GM12872 (cell line): Measurements from ENCODE around the gene DNM3.

Source experiments
- CTCF ChIP-seq: IDR thresholded peaks from 3 replicates; pipeline ENCODE4 v1.5.1; 2011; ENCODE audit warnings: low read depth, mild to moderate bottlenecking, low read length, moderate library complexity; ENCODE audit not compliant: insufficient read depth

The DNM3 gene

GRCh38 chr1:172185211-172185610, 343.9 kb downstream of the DNM3 start:
- no peak for TF ChIP-seq CTCF

- no peak for TF ChIP-seq CTCF
Measured at GRCh38 chr1:172185996-172186395, 344.7 kb downstream of the DNM3 start.

DNA sequence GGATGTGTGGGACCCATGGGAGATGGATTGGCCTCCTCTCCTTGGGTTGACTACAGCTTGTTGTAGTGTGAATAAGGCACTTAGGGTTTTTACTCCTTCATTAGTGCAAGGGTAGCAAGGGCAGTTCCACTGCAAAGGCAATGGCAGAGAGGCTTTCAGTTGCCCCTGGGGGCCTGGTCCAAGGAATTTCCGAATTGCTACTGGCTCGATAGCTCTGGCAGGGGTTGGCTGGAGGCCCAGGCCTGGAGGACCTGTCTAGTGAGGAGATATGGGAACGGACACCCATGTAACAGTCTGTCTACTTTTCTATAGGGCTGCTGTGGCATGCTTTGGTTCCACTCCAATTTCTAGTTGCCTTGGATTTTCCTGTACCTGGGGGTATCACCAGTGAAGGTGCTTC, 360.3 kb downstream of the DNM3 start:
- no peak for TF ChIP-seq CTCF

DNA sequence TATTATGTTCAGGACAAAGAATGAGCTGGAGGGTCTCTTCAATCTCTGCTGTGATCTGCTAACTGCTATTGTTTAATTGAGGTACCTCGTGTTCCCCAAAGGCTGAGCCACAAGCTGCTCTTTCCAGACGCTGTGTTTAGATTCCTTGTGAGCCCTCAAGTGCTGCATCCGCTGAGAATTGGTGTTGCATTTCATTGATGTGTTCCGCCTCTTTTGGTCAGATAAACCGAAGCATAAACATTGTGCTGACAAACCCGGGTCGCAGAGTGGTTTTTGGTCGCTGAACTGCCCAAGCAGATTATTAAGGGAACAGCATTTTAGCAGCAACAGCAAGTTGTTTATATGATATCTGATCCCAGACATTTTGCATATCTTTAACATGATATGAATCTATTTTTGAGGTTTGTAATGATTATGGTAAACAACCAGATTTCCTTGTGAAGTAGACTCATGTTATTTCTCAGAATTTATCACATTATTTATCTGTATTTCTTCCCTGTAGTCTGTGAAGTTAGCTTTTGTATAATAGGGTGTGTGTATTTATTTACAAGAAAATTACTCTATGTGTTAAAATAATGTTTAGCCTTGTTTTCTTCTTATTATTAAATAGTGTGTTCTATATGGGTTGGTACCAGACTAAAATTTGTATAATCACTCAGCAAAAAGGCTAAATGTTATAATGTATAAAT, 362.0 kb downstream of the DNM3 start:
- no peak for TF ChIP-seq CTCF

DNA sequence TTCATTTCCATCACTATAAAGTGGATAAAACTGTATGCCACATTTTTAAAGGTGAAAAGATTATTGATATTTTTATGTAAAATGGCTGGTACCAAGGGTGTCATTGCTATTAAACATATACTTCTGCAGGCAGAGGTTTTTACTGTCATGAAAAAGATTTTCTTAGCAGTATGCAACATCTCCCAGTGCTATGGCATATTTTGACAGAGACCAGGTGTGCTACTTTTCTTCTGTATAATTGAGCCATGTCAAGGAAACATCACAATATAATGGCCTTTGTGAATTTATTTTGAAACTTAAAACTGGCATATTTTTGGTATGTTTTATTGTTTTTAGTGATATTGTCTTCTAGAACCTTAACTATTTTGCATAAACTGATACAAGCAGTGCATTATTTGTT, 362.6 kb downstream of the DNM3 start:
- no peak for TF ChIP-seq CTCF

DNA sequence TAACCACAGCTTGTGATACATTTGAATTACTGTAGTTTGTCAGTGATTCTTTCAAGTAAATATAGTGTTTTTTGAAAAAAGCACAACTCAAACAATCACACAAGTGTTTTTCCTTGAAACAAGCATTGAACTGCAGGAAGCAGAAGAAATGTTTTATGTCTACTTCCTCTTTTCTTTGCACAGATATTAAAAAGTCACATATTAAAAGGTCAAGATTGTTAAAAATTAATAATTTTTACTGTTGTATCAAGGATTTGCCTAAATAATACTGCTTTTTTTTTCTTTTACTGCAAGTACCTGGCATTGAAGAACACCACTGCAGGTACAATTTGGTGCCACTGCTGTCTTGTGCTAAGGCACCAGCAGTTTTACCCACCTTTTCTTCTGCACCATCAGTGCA, 365.0 kb downstream of the DNM3 start:
- no peak for TF ChIP-seq CTCF

DNA sequence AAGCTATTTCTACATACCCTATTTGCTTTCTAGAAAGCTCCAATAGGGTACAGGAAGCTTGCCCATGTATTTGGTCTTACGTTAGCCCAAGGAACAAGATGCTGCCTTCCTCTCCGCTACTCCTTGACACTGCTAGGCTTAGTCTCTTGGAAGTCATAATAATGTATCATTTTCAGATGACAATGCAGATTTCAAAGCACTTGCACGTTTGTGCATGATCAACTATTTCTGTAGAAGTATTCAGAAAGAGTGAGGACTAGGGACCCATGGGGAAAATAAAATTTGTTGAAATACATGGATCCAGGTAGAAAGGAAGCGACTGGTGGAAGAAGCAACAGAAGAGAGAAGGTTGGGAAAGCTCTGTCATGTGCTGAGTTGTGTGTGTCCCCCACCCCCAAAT, 367.3 kb downstream of the DNM3 start:
- TF ChIP-seq CTCF: no peak
